Activated CD8-positive, alpha-beta T cell treated with anti-CD3 and anti-CD28 coated beads for 36 hours (primary cell): ENCODE results near the gene NSMCE1. TPM values are rescaled to one million over a fixed set of nuclear protein-coding genes. Genes with fewer than 3 reads are reported as not detected.

Experiments used
- ATAC-seq: fragments of 200-7000 bp; cut with Tn5 transposase; one replicate; pipeline ENCODE4 v1.10.0; 2021; ENCODE audit warnings: mild to moderate bottlenecking, moderate library complexity
- CTCF ChIA-PET: fragments of 350-600 bp; sonication (Branson Sonifier 250); formaldehyde crosslinking; loops from one replicate; lab custom pipeline; 2021; ENCODE audit warnings: antibody characterized with exemption; lab: Charles Lee
- POLR2A ChIA-PET: fragments of 350-600 bp; sonication (Branson Sonifier 250); formaldehyde crosslinking; loops from one replicate; lab custom pipeline; 2021; ENCODE audit warnings: antibody characterized with exemption; lab: Charles Lee
- DNase-seq: peaks from one replicate; pipeline ENCODE4 v3.0.0-alpha.2; 2020
- H3K27ac Mint-ChIP-seq: one replicate; pipeline ENCODE4 v1.8.0; 2021; ENCODE audit warnings: mild to moderate bottlenecking, mixed read lengths
- H3K27me3 Mint-ChIP-seq: one replicate; pipeline ENCODE4 v1.8.0; 2021; ENCODE audit warnings: mixed read lengths
- H3K36me3 Mint-ChIP-seq: one replicate; pipeline ENCODE4 v1.8.0; 2021; ENCODE audit warnings: low read depth, mixed read lengths
- H3K4me1 Mint-ChIP-seq: one replicate; pipeline ENCODE4 v1.8.0; 2021; ENCODE audit warnings: low read depth, mixed read lengths
- H3K4me3 Mint-ChIP-seq: one replicate; pipeline ENCODE4 v1.8.0; 2021; ENCODE audit warnings: mild to moderate bottlenecking, moderate library complexity, mixed read lengths
- H3K9me3 Mint-ChIP-seq: one replicate; pipeline ENCODE4 v1.8.0; 2021; ENCODE audit warnings: mixed read lengths
- CTCF ChIP-seq: fragments of 200-600 bp; IDR thresholded peaks from one replicate; pipeline ENCODE4 v1.8.0; 2022; ENCODE audit warnings: antibody characterized with exemption, mild to moderate bottlenecking
- intact Hi-C: fragments of 100-400 bp; cut with micrococcal nuclease; formaldehyde crosslinking; loops from one replicate; pipeline ENCODE4 v1.10.0; 2022
- total RNA-seq, 2 experiments: library from RNA; stranded (reverse); gene quantifications; one replicate each; pipeline ENCODE4 v1.2.3, GENCODE V29; 2021

The NSMCE1 gene
- total RNA-seq, 2 experiments from 2014 or later = 150 to 156 TPM

DNA sequence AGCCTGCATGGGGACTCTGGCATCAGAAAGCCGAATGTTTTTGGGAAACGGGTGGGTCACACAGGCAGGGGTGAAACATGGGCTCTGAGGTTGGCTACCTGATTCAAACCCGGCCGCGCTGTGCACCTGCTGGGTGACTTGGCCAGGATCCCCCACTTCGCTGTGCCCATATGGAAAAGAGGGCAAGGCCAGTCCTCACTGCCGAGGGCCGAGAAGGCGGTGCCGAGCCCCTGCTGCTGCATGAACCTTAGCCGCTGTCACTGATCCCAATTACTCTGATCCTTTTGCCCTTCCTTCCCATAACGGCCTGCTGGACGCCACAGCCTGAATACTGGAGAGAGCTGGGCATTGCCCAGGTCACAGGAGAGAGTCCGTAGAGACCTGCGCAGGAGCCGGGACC lies 47.6 kb downstream of the NSMCE1 start:
- peaks cover 8% of the 10 kb centered on the region for H3K4me1 Mint-ChIP-seq
- intact Hi-C loops = no loop called here
- POLR2A ChIA-PET = interaction anchor here (1.1 to 1.3 kb wide), 2 partner anchors 129 to 230 kb away, joined by 3 read pairs; no protein-coding TSS in a partner anchor
- ATAC-seq (no peak), DNase-seq (no peak)
- no peak overlapping the region for H3K27ac Mint-ChIP-seq
- no peaks in the 10 kb centered on the region for H3K9me3 Mint-ChIP-seq
- no peak overlapping the region for H3K4me3 Mint-ChIP-seq
- CTCF ChIA-PET = interaction anchor here (1.2 to 1.7 kb wide), 3 partner anchors 10 to 42 kb away, joined by 3 to 6 read pairs (median 4); partner anchors contain the start of gene KDM8
- H3K36me3 Mint-ChIP-seq = peaks cover 10% of the 10 kb centered on the region
- H3K27me3 Mint-ChIP-seq = no peaks in the 10 kb centered on the region
- TF ChIP-seq CTCF = no peak

GRCh38 chr16:27220527-27220926 lies 48.0 kb downstream of the NSMCE1 start:
- POLR2A ChIA-PET = interaction anchor here (0.8 kb wide), 1 partner anchor 197 kb away, joined by 4 read pairs; no protein-coding TSS in a partner anchor

DNA sequence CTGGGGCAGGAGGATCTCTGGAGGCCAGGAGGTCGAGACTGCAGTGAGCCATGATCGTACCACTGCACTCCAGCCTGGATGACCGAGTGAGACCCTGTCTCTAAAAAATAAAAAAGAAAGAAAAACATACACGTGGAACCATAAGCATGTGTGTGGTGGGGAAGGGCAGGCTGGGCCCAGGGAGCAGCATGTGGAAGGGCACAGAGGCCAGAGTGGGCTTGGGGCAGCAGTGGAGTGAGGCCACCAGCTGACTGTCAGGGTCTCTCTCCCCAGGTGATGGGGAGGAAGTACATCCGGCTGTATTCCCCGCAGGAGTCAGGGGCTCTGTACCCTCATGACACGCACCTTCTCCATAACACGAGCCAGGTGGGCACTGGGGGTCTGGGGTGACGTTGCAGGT lies 48.5 kb downstream of the NSMCE1 start:
- no peak for TF ChIP-seq CTCF
- no peak overlapping the region for H3K4me3 Mint-ChIP-seq
- H3K4me1 Mint-ChIP-seq = peaks cover 6% of the 10 kb centered on the region
- CTCF ChIA-PET = no interaction called here
- H3K9me3 Mint-ChIP-seq = no peaks in the 10 kb centered on the region
- ATAC-seq (no peak), DNase-seq (no peak)
- peaks cover 7% of the 10 kb centered on the region for H3K36me3 Mint-ChIP-seq
- no peak overlapping the region for H3K27ac Mint-ChIP-seq
- POLR2A ChIA-PET = interaction anchor here (0.8 to 1.2 kb wide), 2 partner anchors 16 to 198 kb away, joined by 3 to 4 read pairs; partner anchors contain the start of gene KDM8
- no peaks in the 10 kb centered on the region for H3K27me3 Mint-ChIP-seq
- intact Hi-C loops = no loop called here

More at GRCh38 chr16:27220527-27220926, 48.0 kb downstream of the NSMCE1 start:
- no peaks in the 10 kb centered on the region for H3K9me3 Mint-ChIP-seq
- no peaks in the 10 kb centered on the region for H3K27me3 Mint-ChIP-seq
- peaks cover 8% of the 10 kb centered on the region for H3K36me3 Mint-ChIP-seq
- intact Hi-C loops = no loop called here
- TF ChIP-seq CTCF = no peak
- ATAC-seq = no peak
- DNase-seq = no peak
- CTCF ChIA-PET = interaction anchor here (1.5 kb wide), 1 partner anchor 10 kb away, joined by 3 read pairs; no protein-coding TSS in a partner anchor
- no peak overlapping the region for H3K4me3 Mint-ChIP-seq
- no peak overlapping the region for H3K27ac Mint-ChIP-seq
- H3K4me1 Mint-ChIP-seq = peaks cover 6% of the 10 kb centered on the region

- Mint-ChIP-seq H3K4me1 (peaks cover 2% of the 10 kb centered on the region), H3K27me3 (no peaks in the 10 kb centered on the region), H3K4me3 (no peak overlapping the region), H3K27ac (no peak overlapping the region), H3K9me3 (no peaks in the 10 kb centered on the region), H3K36me3 (peaks cover 4% of the 10 kb centered on the region)
- POLR2A ChIA-PET = interaction anchor here (0.7 to 1.2 kb wide), 2 partner anchors 15 to 32 kb away, joined by 3 read pairs; partner anchors contain the start of gene KDM8
- CTCF ChIA-PET = no interaction called here
- TF ChIP-seq CTCF = no peak
- intact Hi-C loops = no loop called here
- ATAC-seq (no peak), DNase-seq (no peak)
Observed at GRCh38 chr16:27219161-27219560, 49.4 kb downstream of the NSMCE1 start.

DNA sequence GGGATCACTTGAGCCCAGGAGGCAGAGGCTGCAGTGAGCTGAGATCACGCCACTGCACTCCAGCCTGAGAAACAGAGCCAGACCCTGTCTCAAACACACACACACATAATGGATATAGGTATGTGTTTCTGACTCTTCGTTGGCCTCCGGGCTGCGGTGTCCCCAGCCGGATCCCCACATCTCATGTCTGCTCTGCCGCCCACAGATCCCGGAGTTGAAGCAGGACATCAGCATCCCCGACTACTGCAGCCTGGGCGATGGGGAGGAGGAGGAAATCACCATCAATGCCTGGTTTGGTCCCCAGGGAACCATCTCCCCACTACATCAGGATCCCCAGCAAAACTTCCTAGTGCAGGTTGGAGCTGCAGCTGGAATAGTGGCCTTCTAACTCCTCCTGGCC lies 49.8 kb downstream of the NSMCE1 start:
- Mint-ChIP-seq H3K27ac (no peak overlapping the region), H3K9me3 (no peaks in the 10 kb centered on the region), H3K4me1 (no peaks in the 10 kb centered on the region), H3K36me3 (peaks cover 5% of the 10 kb centered on the region), H3K27me3 (no peaks in the 10 kb centered on the region), H3K4me3 (no peak overlapping the region)
- intact Hi-C loops = no loop called here
- ChIA-PET POLR2A (interaction anchor here (0.7 to 1.2 kb wide), 2 partner anchors 15 to 32 kb away, joined by 3 read pairs; partner anchors contain the start of gene KDM8), CTCF (no interaction called here)
- ATAC-seq (no peak), DNase-seq (no peak)
- no peak for TF ChIP-seq CTCF
